Activated CD4-positive, CD25-positive, alpha-beta regulatory T cell treated with anti-CD3 and anti-CD28 coated beads, Interleukin-2, amount 50 U/mL, for 24 hours (primary cell): ENCODE measurements around the gene MICA.
A peak's percentile ranks its signal among the peaks of the same experiment; 100 is the strongest.
"Not testable (repeated sequence)": the region's sequence is repeated elsewhere in the genome, so short reads cannot be mapped to it uniquely, and the experiment has no call there.

Source experiments
- ATAC-seq, 2 donors: fragments of 150-1000 bp; cut with Tn5 transposase; one replicate each; pipeline ENCODE4 v1.10.0; 2021; ENCODE audit warnings: mild to moderate bottlenecking in 1 of 2, moderate library complexity in 1 of 2

Gene MICA

DNA sequence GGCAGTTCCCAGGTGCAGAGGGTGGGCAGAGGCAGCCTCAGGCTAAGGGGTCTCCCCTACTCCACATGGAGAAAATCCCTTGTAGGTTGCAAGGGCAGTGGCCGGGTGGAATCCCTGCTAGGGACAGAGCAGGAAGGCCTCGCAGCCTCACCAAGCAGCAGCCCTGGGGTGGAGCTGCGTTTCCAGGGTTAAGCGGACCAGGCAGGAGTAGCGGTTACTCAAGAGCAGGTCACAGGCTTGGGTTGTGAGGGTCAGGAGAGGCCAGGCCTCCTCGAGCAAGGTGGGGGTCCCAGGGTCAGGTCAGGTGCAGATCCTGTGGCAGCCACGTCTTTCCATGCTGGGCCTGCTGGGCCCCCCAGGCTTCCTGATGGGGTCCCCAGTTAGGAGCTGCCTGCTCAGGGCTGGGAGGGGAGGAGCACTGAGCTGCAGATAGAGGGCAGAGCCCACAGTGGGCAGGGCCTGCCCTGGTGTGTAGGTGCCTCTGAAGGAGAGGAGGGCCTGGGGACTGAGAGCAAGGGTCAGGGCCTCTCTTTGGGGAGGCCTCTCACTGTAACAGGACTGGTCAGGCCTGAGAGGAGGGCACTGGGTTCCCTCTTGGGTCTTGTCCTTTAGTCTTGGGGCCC lies 10.9 kb downstream of the MICA start:
- ATAC-seq: not testable (repeated sequence)

GRCh38 chr6:31414771-31415265 lies 11.4 kb downstream of the MICA start:
- no peak for ATAC-seq

DNA sequence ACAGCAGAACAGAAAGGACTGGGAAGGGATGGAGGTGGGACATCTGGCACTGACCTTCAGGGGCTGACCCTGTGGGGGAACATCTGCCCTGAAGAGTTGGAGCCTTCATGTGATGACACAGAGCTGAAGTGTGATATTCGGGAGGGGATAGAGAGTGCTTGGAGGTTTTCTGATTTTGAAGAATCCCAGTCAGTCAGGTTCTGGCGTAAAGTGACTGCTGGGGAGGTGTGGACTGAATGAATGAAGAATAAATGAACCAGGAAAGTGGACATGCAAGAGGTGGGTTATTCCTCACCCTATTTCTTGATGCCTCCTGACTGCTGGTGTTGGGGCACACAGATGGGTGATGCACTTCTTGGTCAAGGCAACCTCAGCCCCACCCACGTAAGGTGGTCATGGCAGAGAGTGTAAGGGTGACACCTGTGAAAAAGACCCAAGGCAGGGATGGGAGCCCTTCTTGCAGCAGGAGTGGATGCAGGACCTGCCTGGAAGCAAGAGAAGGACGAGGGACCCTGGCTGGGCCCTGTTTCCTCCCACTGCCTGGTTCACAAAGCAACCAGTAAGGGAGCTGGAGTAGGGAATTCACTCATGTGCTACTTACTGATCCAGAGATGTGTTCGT lies 13.1 kb downstream of the MICA start:
- ATAC-seq: no peak

DNA sequence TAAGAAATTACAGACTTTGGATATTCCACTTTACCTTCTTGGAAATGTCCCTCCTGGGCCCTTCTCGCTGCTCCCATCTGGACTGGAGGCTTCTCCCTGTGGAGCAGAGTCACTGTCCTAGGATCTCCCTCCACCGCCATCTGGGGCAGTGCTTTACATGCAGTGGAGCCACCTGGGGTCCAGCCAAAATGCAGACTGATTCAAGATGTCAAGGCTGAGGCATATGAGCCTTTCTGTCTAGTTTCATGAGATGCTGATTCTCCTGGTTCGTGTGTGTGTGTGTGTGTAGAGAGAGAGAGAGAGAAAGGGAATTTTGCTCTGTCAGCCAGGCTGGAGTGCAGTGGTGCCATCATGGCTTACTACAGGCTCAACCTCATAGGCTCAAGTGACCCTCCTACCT lies 14.9 kb downstream of the MICA start:
- no peak for ATAC-seq

- no peak for ATAC-seq
Measured at GRCh38 chr6:31419842-31420241, 16.4 kb downstream of the MICA start.

- no peak for ATAC-seq
Measured at GRCh38 chr6:31420546-31420945, 17.2 kb downstream of the MICA start.

DNA sequence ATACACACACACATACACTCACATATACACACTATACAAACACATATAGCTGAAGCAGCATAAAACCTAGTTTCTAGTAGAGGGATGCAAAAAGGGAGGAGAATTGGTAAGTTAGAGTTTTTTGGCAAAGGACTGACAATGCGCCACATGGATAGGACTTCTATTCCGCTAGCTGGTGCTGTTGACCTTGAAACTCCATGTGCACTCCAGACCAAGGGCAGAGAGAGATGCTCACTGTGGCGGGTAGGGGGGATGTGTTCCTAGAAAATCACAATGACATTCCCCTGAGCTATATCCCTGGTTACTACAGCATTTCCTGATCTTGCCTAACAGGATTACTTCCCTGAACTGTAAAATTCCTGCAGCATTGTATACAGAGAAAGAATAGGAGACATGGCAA lies 19.2 kb downstream of the MICA start:
- ATAC-seq: no peak

GRCh38 chr6:31423550-31423949 lies 20.2 kb downstream of the MICA start:
- no peak for ATAC-seq

DNA sequence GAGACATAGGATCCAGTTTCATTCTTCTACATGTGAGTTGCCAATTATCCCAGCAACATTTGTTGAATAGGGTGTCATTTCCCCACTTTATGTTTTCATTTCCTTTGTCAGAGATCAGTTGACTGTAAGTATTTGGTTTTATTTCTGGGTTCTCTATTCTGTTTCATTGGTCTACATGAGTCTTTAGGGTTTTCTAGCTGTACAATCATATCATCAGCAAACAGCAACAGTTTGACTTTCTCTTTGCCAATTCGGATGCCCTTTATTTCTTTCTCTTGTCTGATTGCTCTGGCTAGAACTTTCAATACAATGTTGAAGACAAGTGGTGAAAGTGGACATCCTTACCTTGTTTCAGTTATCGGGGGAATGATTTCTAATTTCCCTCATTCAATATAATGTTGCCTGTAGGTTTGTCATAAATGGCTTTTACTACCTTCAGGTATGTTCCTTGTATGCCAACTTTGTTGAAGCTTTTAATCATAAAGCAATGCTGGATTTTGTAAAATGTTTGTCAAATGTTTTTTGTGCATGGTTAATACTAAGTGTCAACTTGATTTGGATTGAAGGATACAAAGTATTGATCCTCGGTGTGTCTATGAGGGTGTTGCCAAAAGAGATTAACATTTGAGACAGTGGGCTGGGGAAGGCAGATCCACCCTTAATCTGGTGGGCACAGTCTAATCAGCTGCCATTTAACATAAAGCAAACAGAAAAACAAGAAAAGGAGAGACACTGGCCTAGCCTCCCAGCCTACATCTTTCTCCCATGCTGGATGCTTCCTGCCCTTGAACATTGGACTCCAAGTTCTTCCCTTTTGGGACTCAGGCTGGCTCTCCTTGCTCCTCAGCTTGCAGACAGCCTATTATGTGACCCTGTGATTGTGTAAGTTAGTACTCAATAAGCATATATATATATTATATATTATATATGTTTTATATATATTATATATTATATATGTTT lies 23.3 kb downstream of the MICA start:
- ATAC-seq: no peak

DNA sequence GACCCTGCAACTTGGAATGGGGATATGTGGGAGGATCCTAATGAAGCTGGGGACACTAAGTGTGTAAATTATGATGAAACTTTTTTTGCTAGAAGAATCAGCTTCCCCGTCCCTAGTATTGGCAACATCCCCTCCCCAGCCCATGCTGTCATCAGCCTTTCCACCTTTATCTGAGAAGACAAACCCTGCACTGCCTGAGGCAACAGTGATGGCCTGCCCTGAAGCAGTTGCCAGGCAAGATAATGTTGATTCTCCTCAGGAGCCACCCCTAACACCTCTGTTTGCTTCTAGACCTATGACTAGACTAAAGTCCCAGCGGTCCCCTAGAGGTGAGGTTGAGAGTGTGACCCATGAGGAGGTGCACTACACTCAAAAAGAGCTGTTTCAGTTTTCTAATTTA lies 27.1 kb downstream of the MICA start:
- no peak for ATAC-seq

DNA sequence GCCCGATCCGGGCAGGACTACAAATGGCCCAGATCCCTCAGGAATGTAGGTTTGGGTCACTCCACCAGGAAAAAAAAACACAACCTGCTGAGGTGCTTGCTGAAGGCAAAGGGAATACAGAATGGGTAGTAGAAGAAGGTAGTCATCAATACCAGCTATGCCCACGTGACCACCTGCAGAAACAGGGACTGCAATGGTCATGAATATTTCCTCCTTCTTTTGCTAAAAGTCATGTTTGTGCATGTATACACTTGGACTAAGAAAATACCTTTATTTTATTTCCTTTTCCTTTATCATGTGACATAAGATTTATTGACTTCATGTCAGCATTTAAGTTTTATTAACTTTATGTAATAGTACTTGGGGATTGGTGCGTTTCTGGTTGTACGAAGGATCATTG lies 31.7 kb downstream of the MICA start:
- not testable (repeated sequence) for ATAC-seq

DNA sequence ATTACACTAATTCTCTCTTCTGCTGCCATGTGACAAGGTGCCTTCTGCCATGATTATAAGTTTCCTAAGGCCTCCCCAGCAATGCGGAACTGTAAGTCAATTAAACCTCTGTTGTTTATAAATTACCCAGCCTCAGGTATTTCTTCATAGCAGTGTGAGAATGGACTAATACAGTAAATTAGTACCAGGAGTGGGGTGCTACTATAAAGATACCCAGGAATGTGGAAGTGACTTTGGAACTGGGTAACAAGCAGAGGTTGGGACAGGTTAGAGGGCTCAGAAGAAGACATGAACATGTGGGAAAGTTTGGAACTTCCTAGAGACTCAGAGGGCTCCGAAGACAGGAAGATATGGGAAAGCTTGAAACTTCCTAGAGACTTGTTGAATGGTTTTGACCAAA lies 34.8 kb downstream of the MICA start:
- ATAC-seq: no peak

DNA sequence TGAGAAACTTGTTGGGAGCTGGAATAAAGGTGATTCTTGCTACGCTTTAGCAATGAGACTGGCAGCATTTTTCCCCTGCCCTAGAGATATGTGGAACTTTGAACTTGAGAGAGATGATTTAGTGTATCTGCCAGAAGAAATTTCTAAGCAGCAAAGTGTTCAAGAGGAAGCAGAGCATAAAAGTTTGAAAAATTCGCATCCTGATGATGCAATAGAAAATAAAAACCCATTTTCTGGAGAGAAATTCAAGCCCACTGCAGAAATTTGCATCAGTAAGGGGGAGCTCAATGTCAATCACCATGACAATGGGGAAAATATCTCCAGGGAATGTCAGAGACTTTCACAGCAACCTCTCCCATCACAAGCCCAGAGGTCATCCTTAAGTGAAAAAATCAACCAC lies 35.3 kb downstream of the MICA start:
- ATAC-seq: no peak

DNA sequence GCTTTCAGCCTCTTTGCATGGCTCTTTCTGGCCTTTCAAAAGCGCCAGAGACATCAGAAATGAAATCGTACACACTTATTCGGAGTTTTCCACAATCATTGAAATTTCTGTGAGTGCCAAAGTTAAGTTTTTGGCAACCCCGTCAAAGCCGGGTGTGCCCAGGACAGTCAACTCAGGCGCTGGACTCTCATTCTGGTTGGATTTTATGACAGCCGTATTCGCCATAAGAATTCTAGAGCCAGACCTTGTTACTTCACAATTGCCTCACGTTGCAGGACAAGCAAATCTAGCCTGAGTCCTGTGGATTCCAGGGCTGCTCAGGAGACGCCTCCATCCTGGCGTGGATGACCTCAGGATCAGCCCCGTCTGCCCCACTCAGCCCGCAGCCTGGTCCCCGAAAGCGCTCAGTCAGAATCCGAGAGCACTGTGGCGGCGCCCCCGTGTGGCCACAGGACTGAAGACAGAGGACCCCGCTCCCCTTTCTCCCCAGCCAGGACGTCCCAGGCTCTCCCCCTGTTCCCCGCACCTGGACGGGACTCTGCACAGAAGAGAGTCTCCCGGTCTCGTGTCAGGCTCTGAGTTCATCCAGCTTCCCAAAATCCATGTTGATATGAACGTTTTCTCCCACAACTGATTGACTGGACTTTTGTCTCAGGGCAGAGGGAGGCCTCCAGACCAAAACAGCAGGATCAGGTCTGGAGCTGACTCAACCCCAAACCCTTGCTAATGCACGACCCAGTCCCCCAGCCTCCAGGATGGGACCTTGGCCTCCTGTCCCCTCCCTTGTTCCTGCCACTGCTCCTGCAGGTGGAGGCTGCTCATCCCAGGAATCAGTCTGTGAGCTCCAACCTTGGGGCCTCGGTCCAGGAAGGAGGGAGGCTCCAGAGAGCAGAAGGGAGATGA lies 38.2 kb downstream of the MICA start:
- peak; percentile 24 to 96 for ATAC-seq

GRCh38 chr6:31446481-31446880 lies 43.1 kb downstream of the MICA start:
- peak in 1 of 2 donors; percentile 45 for ATAC-seq

DNA sequence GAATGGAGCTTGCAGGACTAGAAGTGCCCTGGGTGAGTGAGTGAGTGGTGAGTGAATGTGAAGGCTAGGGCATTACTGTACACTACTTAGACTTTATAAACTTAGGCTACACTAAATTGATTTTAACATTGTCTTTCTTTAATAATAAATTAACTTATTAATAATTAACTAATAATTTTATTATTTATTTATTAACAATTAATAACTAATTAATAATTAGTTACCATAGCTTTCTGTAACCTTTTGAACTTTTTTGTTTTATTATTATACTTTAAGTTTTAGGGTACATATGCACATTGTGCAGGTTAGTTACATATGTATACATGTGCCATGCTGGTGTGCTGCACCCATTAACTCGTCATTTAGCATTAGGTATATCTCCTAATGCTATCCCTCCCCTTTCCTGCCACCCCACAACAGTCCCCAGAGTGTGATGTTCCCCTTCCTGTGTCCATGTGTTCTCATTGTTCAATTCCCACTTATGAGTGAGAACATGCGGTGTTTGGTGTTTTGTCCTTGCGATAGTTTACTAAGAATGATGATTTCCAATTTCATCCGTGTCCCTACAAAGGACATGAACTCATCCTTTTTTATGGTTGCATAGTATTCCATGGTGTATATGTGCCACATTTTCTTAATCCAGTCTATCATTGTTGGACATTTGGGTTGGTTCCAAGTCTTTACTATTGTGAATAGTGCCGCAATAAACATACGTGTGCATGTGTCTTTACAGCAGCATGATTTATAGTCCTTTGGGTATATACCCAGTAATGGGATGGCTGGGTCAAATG lies 43.8 kb downstream of the MICA start:
- ATAC-seq: not testable (repeated sequence)

DNA sequence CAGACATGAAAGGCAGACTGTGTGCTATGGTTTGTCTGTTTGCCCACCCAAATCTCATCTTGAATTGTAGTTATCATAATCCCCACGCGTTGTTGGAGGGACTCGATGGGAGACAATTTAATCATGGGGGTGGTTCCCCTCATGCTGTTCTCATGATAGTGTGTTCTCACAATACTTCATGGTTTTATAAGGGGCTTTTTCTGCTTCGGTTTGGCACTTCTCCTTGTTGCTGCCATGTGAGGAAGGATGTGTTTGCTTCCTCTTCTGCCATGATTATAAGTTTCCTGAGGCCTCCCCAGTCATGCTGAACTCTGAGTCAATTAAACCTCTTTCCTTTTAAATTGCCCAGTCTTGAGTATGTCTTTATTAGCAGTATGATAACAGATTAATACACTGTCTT lies 47.4 kb downstream of the MICA start:
- no peak for ATAC-seq

- no peak for ATAC-seq
Measured at GRCh38 chr6:31452859-31453258, 49.5 kb downstream of the MICA start.

DNA sequence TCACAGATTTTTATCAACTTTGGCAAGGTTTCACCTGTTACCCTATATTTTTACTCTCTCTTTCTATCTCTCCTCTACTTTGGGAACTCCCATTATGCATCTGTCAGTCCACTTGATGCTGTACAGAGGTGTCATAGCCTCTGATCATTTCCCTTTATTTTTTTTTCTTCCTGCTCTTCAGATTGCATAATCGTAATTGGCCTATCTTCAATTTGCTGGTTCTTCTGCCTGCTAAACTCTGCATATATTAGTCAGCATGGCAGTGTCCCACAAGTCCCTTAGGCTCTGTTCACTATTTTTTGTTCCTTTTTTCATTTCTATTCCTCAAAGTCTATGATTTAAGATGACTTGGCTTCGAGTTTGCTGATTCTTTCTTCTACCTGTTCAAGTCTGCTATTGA lies 49.9 kb downstream of the MICA start:
- no peak for ATAC-seq

- not testable (repeated sequence) for ATAC-seq
Measured at GRCh38 chr6:31459864-31460263, 56.5 kb downstream of the MICA start.

DNA sequence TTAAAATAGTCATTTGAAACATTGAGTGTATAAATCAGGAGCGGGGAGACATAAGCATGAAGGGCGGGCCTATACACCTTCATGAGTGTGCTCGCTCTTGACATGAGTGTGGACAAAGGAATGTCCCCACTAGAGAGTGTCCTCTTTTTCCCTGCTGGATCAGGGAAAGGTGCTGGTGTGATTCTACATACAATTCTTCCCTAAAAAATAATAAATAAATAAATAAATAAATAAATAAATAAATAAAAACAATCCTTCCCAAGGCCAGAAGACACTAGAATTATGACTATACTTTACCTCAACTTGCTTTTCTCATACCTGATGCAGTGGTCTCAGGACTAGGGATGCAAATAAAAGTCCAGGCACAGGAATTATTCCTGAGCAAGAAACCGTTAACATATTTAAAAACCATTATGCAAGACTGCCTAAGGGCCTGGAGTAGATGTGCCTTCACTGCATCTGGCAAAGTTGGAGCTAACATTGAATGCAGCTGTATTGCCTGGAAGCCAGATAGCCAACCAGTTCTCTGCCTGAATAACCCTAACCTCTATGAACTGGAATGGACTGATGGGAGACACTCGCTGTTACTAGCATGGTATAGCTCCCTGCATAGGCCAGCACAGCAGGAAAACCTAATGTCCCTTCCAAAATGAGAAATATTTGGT lies 57.1 kb downstream of the MICA start:
- no peak for ATAC-seq
